K562 (cell line): ENCODE measurements around the gene HIP1R. TPM values are rescaled to one million over a fixed set of nuclear protein-coding genes. Genes with fewer than 3 reads are reported as not detected.
A peak's percentile ranks its signal among the peaks of the same experiment; 100 is the strongest.

ENCODE experiments used
- ATAC-seq: fragments of 200-7000 bp; cut with Tn5 transposase; 3 replicates; pipeline ENCODE4 v1.9.1; 2020; ENCODE audit warnings: moderate library complexity
- BruUV-seq: library from RNA; stranded (reverse); fragments of 400-500 nt; replicated peaks from 2 replicates; lab custom pipeline; 2021; lab: Mats Ljungman, UMichigan
- CTCF ChIA-PET: fragments of 300-600 bp; formaldehyde crosslinking; extraction: SDS; loops from one replicate; lab custom pipeline; 2021; ENCODE audit warnings: low intra/inter-chr PET ratio; lab: Yijun Ruan, JAX
- POLR2A ChIA-PET: fragments of 300-600, 350-650 bp; sonication (Branson Sonifier 250); formaldehyde crosslinking; extraction: SDS; loops from one replicate; lab custom pipeline; 2021; ENCODE audit warnings: antibody characterized with exemption, inconsistent platforms; lab: Yijun Ruan, JAX
- DNase-seq, 4 experiments: peaks; one replicate each; pipeline versions ENCODE4 v3.0.0 to v3.0.0-alpha.2; 2011 to 2018; ENCODE audit warnings: low spot score in 3 of 4, mixed read lengths in 3 of 4; ENCODE audit errors: extremely low read depth in 1 of 4
- FAIRE-seq: peaks from 2 replicates; lab custom pipeline; 2011; peaks lifted over from hg19 to GRCh38; lab: Jason Lieb, UNC
- H2AFZ ChIP-seq: 2 replicates; pipeline ENCODE4 v1.6.0; 2011; ENCODE audit warnings: low read depth, low read length, control low read depth, inconsistent platforms
- H3K27ac ChIP-seq: fragments of 200-600 bp; 3 replicates; pipeline ENCODE4 v1.8.0; 2011; ENCODE audit warnings: low read depth, mild to moderate bottlenecking, control low read depth, inconsistent platforms, low read length, moderate library complexity, mixed read lengths; ENCODE audit errors: extremely low read depth
- H3K27me3 ChIP-seq, 2 experiments: fragments of 300-600 bp in 1 of 2; 2 replicates in 1 of 2; 3 replicates in 1 of 2; pipeline versions ENCODE4 v1.6.0 to v1.8.0; 2011; ENCODE audit warnings: inconsistent platforms in 2 of 2, low read length in 2 of 2, mild to moderate bottlenecking in 1 of 2, mixed read lengths in 1 of 2, moderate library complexity in 1 of 2; ENCODE audit not compliant: control insufficient read depth in 2 of 2, insufficient read depth in 2 of 2
- H3K36me3 ChIP-seq: fragments of 300-600 bp; 3 replicates; pipeline ENCODE4 v1.8.0; 2011; ENCODE audit warnings: mild to moderate bottlenecking, low read length, inconsistent platforms; ENCODE audit not compliant: control insufficient read depth, insufficient read depth
- H3K4me1 ChIP-seq, 2 experiments: fragments of 200-600 bp in 1 of 2; replicated peaks in 1 of 2; 2 replicates in 1 of 2; 3 replicates in 1 of 2; pipeline versions ENCODE4 v1.5.1 to v1.8.0; 2011; ENCODE audit warnings: inconsistent platforms in 2 of 2, low read length in 2 of 2, mild to moderate bottlenecking in 1 of 2, mixed read lengths in 1 of 2, moderate library complexity in 1 of 2; ENCODE audit not compliant: control insufficient read depth in 2 of 2, insufficient read depth in 2 of 2
- H3K4me2 ChIP-seq: 2 replicates; pipeline ENCODE4 v1.6.1; 2011; ENCODE audit warnings: low read length, control low read depth, inconsistent platforms, mixed read lengths; ENCODE audit not compliant: insufficient read depth
- H3K4me3 ChIP-seq: fragments of 200-600 bp; sonication (generic), shearing (Covaris generic); 2 replicates; pipeline ENCODE4 v1.5.1; 2016; ENCODE audit warnings: control low read depth, inconsistent platforms
- H3K79me2 ChIP-seq: fragments of 200-600 bp; 3 replicates; pipeline ENCODE4 v1.8.0; 2011; ENCODE audit warnings: low read length, inconsistent platforms; ENCODE audit not compliant: control insufficient read depth, insufficient read depth
- H3K9ac ChIP-seq, 2 experiments: 2 replicates each; pipeline versions ENCODE4 v1.6.0 to v1.6.1; 2011; ENCODE audit warnings: low read depth in 2 of 2, low read length in 2 of 2, control low read depth in 1 of 2, inconsistent platforms in 1 of 2, mild to moderate bottlenecking in 1 of 2, mixed read lengths in 1 of 2; ENCODE audit not compliant: insufficient read depth in 1 of 2
- H3K9me1 ChIP-seq: one replicate; pipeline ENCODE4 v1.6.0; 2011; ENCODE audit warnings: inconsistent platforms, mild to moderate bottlenecking, low read length, moderate library complexity; ENCODE audit not compliant: control insufficient read depth, insufficient read depth
- H3K9me3 ChIP-seq: replicated peaks from 2 replicates; pipeline ENCODE4 v1.5.1; 2011; ENCODE audit warnings: low read depth, low read length, inconsistent platforms; ENCODE audit not compliant: control insufficient read depth, insufficient read depth
- H4K20me1 ChIP-seq: replicated peaks from 2 replicates; pipeline ENCODE4 v1.6.1; 2011; ENCODE audit warnings: low read length, inconsistent platforms, mixed read lengths; ENCODE audit not compliant: control insufficient read depth, insufficient read depth
- CBFA2T2 ChIP-seq: fragments of 450-650 bp; conservative IDR thresholded peaks from 2 replicates; pipeline ENCODE4 v1.6.1; 2017; ENCODE audit warnings: mild to moderate bottlenecking
- POLR2G ChIP-seq: fragments of 200-400 bp; formaldehyde crosslinking; IDR thresholded peaks from 2 replicates; pipeline ENCODE4 v1.6.1; 2017; ENCODE audit warnings: low read depth, mild to moderate bottlenecking, antibody characterized with exemption, low read length, moderate library complexity
- WGBS: fragments of 100-300 bp; shearing (Covaris generic); methylation state at CpG from one replicate; pipeline ENCODE4 v1.1.6; 2016; ENCODE audit warnings: low coverage, mixed read lengths; ENCODE audit not compliant: insufficient coverage; ENCODE audit errors: missing lambda C conversion rate; 5-methylcytosine and 5-hydroxymethylcytosine counted together
- in situ Hi-C: fragments of 300-500 bp; cut with MboI; formaldehyde crosslinking; loops from 4 replicates; pipeline ENCODE4 v1.15.0; 2018; ENCODE audit warnings: inconsistent platforms, mixed read lengths
- intact Hi-C: fragments of 100-400 bp; cut with micrococcal nuclease; formaldehyde crosslinking; loops from 2 replicates; pipeline ENCODE4 v1.14.2; 2022
- polyA plus RNA-seq, 8 experiments: library from polyadenylated mRNA; depleted of rRNA in 4 of 8; stranded (reverse) in 5 of 8; unstranded in 3 of 8; fragments of >200 nt; fragmentation: Nextera tagmentation in 2 of 8; fragmentation: Illumina TruSeq in 1 of 8; extraction: Ambion mirVana in 2 of 8; extraction: Trizol in 1 of 8; gene quantifications; 2 replicates each; pipeline versions ENCODE4 v1.2.1 to v1.2.3, GENCODE V29; 2011 to 2014; ENCODE audit warnings: inconsistent platforms in 1 of 8, missing spikeins in 1 of 8
- total RNA-seq, 7 experiments: library from RNA; depleted of rRNA in 6 of 7; stranded (reverse); fragments of >200 nt in 6 of 7; fragmentation: Illumina TruSeq in 2 of 7; extraction: Trizol in 2 of 7; gene quantifications; 2 replicates each; pipeline versions ENCODE4 v1.2.1 to v1.2.3, GENCODE V29; 2011 to 2021; ENCODE audit warnings: low replicate concordance in 1 of 7
- TF ChIP-seq, protein P1 (sequence below): sonication (generic); formaldehyde crosslinking; IDR thresholded peaks from 2 replicates; pipeline ENCODE4 v1.9.0; 2022; ENCODE audit warnings: mild to moderate bottlenecking, missing genetic modification reagents

HIP1R gene
- total and polyA plus RNA-seq, 9 of the 15 experiments (the other 6 are each of a cell fraction or from before 2014, with no cell fraction given), result 0.15 to 31.0 (median 14.2) TPM

DNA sequence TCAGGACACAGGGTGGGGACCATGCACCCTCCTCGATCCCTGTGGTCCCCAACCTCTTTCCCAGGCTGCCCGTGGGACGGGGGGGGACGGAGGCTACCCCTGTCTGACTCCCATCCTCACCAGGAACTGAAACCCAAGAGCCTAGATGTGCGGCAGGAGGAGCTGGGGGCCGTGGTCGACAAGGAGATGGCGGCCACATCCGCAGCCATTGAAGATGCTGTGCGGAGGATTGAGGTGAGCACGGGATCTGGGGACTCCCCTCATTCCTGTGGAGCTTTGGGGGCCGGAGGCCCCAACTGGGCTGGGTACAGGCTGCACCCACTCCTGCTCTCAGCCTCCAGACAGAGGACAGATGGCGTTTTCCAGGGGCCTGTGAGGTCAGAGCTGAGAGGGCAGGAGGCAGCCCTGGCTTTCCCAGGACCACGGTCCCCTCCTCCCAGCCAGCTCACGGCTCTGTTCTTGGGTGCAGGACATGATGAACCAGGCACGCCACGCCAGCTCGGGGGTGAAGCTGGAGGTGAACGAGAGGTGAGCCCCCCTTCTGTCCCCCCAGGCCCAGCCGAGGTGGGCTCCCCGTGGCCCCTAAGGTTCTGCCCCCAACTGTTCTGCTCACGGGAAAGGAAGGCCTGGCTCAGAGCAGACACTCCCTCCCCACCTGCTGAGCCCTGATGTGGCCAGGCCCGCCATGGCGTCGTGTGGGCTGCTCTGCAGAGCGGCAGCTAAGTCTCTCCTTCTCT lies 24.2 kb downstream of the HIP1R start:
- peaks cover 0 to 54% of the 10 kb centered on the region in 2 experiments; a peak in 2 of 5 replicates for H3K4me1 ChIP-seq
- H4K20me1 ChIP-seq, result 0 out of 2 replicates have a peak, but pooled peaks cover 3% of the 10 kb centered on the region
- intact Hi-C loops (loop anchor here (1.0 to 5.0 kb wide), 3 partner anchors 93 to 378 kb away; no protein-coding TSS in a partner anchor), in situ Hi-C loops (loop anchor here (10.0 kb wide), 1 partner anchor 95 kb away; no protein-coding TSS in a partner anchor)
- H3K36me3 ChIP-seq, result peaks cover 14% of the 10 kb centered on the region; the same call in 1 of the 3 replicates
- ChIA-PET CTCF (interaction anchor here (0.5 to 2.0 kb wide), 4 partner anchors 31 to 379 kb away, joined by 3 to 28 read pairs (median 6); no protein-coding TSS in a partner anchor), POLR2A (interaction anchor here (0.7 to 1.3 kb wide), 4 partner anchors 10 to 373 kb away, joined by 3 to 4 read pairs (median 3); partner anchors contain the start of gene OGFOD2)
- 69% methylated on average over 25 of the region's 26 CpGs for WGBS
- H3K9me1 ChIP-seq, result no peaks in the 10 kb centered on the region
- DNase-seq (no peak), ATAC-seq (peak; percentile 2; the same call in 1 of the 3 replicates), FAIRE-seq (no peak)
- no TSS peak for BruUV-seq
- H3K27ac ChIP-seq, result no peak overlapping the region
- H2AFZ ChIP-seq, result no peak overlapping the region
- H3K79me2 ChIP-seq, result no peaks in the 10 kb centered on the region
- no peaks in the 10 kb centered on the region for H3K27me3 ChIP-seq
- H3K9me3 ChIP-seq, result no peaks in the 10 kb centered on the region
- H3K4me2 ChIP-seq, result no peak overlapping the region
- H3K4me3 ChIP-seq, result no peak overlapping the region
- TF ChIP-seq, protein P1, sequence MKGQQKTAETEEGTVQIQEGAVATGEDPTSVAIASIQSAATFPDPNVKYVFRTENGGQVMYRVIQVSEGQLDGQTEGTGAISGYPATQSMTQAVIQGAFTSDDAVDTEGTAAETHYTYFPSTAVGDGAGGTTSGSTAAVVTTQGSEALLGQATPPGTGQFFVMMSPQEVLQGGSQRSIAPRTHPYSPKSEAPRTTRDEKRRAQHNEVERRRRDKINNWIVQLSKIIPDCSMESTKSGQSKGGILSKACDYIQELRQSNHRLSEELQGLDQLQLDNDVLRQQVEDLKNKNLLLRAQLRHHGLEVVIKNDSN, result peak; percentile 21; the same call in 1 of the 2 replicates
- TF ChIP-seq CBFA2T2 (no peak), POLR2G (peak; percentile 3; the same call in 1 of the 2 replicates)
- H3K9ac ChIP-seq, result peak overlapping the region in 1 of 2 experiments; percentile 78; a peak in 1 of 4 replicates
